C4-2B (cell line): ENCODE measurements around the gene RNF141.

Experiments used
- H3K27ac ChIP-seq: fragments of 450-650 bp; 2 replicates; pipeline ENCODE4 v1.5.1; 2017
- ZFX ChIP-seq: fragments of 450-650 bp; IDR thresholded peaks from 2 replicates; pipeline ENCODE4 v1.6.1; 2017
- TF ChIP-seq, protein P1 (sequence below): fragments of 450-650 bp; conservative IDR thresholded peaks from 2 replicates; pipeline ENCODE4 v1.5.1; 2017; ENCODE audit warnings: mild to moderate bottlenecking

RNF141 gene

DNA sequence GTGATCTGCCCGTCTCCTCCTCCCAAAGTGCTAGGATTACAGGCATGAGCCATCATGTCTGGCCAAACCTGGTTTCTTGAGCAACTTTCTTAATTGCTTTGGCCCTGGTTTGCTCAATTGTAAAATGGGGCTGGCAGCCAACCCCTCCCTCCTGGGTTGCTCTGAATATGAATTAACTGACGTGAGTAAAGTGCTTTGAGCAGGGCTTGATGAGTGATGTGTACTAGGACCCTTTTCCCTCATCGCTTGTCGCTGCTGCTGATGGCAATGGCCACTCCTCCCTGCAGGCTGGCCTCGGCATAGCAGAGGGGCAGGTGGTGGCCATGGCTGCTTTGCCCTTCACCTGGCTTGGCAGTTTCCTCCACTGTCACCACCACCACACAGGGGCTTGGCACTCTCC, 41.5 kb downstream of the RNF141 start:
- TF ChIP-seq, protein P1, sequence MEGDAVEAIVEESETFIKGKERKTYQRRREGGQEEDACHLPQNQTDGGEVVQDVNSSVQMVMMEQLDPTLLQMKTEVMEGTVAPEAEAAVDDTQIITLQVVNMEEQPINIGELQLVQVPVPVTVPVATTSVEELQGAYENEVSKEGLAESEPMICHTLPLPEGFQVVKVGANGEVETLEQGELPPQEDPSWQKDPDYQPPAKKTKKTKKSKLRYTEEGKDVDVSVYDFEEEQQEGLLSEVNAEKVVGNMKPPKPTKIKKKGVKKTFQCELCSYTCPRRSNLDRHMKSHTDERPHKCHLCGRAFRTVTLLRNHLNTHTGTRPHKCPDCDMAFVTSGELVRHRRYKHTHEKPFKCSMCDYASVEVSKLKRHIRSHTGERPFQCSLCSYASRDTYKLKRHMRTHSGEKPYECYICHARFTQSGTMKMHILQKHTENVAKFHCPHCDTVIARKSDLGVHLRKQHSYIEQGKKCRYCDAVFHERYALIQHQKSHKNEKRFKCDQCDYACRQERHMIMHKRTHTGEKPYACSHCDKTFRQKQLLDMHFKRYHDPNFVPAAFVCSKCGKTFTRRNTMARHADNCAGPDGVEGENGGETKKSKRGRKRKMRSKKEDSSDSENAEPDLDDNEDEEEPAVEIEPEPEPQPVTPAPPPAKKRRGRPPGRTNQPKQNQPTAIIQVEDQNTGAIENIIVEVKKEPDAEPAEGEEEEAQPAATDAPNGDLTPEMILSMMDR, result no peak
- TF ChIP-seq ZFX, result no peak
- H3K27ac ChIP-seq, result no peak overlapping the region

DNA sequence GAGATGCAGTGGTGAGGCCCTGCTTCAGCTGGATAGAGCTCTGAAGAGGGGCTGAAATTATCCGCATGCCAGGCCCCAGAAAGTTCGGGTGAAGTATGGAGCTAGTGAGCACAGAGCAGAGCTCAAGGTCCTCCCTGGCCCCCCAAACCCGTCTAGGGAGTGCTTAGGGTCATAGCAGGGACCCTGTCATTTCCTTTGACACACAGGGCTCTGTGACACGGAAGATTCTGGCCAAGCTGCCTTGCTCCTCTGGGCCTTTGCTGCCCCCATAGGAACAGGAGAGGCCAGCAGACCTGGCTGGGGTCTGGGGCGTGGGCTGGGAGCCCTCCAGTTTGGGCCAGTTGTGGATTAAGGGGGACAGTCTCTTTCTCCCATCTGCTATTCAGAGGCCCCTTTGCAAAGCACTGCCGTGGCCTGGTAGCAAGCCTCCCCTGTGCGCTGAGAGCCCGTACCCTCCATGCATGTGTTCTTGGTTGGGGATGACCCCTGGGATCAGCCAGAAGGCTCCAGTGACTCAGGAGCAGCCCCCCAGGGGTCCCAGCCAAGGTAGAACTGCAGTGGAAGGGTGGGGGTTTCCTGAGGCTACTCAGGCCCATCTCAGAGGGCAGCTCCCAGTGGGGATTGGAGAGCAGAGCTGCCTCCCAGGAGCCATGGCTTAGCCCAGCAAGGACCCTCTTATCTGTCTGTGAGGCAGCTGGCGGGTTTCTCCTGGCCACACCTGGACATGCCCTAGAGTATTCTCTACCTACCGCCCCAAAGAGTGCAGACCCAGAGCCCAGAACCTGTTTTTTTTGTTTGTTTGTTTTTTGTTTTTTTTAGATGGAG, 42.3 kb downstream of the RNF141 start:
- H3K27ac ChIP-seq, result no peak overlapping the region
- no peak for TF ChIP-seq ZFX
- TF ChIP-seq, protein P1, result no peak

DNA sequence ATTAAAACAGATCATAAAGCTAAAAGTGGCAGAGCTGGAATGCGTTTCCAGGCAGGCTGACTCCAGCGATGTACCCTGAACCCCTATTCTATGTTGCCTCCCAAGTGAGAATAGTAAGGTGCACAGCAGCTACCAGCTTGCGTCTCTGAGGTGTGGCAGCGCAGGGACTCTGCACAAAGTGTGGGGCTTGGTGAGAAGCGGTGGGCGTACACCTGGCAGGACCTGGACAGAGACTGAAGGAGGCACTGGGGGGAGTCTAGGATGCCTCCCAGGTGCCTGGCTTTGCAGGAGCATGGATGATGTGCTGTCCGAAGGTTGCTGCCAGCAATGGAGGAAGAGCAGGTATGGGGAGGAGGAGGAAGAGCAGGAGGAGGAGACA, 43.0 kb downstream of the RNF141 start:
- H3K27ac ChIP-seq, result no peak overlapping the region
- TF ChIP-seq ZFX, result no peak
- TF ChIP-seq, protein P1, result no peak

DNA sequence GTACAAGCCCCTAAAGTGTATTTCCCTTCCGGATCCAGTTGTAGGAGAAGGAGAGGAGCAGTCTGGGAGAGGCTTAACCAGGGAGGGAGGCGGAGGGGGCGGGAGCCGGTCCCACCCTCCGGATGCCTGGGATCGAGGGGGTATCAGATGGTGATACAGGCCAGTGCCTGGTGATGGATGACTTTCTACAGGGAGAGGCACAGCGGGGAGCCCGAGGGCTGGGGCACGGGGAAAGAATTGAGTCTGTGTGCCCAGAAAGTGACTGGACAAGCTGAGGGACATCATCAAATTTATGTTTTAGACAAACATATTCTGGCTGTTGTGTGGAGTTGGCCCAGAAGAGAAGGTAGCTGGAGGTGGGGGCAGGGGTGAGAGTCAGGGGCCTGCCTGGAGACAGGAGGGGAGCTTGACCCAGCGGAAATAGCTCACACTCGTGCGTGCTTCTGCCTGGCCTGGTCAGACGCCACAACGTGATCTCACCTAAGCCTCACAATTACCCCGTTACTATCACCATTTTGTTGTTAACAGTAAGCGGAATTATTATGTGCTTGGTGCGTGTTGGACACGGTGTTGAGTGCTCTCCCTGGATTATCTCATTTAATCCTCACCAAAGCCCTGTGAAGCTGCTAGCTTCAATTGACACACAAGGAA, 43.5 kb downstream of the RNF141 start:
- TF ChIP-seq, protein P1, result no peak
- no peak for TF ChIP-seq ZFX
- H3K27ac ChIP-seq, result no peak overlapping the region

DNA sequence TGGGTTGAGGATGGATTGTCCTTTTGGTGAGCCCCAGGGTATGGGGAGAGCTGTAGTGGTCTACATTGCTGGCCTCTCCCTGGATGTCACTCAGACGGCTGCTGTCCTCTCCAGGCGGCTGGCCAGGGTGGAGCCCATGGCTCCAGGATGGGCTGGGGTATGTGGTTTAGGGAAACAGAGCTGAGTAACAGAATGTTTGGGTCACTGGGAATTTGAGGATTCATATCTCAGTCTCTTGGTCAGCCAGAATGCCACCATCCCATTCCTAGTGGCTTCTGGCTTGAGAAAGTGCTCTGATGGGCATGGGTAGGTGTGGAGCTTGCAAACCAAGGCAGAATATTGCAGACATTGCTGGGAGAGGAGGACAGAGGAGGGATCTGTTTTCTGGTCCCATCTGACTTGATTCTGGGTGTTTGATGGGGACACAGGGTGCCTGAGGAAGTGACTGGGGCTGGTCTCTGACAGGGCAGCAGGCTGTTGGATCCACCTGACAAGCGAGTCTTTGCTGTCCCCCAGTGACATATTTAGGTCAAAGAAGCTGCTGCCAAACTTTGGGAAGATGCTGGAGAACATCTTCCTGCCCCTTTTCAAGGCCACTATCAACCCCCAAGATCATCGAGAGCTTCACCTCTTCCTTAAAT, 44.6 kb downstream of the RNF141 start:
- H3K27ac ChIP-seq, result no peak overlapping the region
- no peak for TF ChIP-seq ZFX
- TF ChIP-seq, protein P1, result no peak

DNA sequence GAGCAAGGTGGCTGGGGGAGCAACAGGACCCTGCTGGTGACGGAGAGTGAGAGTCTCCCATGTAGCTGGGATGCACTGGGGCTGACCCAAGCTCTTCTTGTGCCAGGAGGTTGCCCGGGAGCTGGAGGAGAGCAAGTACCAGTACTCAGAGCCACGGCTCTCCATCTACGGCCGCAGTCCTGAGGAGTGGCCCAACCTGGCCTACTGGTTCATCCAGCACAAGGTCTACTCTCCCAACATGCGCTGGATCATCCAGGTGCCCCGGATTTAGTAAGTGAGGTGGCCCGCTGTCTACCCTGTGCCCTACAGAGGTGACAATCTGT, 45.6 kb downstream of the RNF141 start:
- TF ChIP-seq ZFX, result no peak
- TF ChIP-seq, protein P1, result no peak
- H3K27ac ChIP-seq, result no peak overlapping the region
